ENCODE results near the gene NDFIP2. TPM values are rescaled to one million over a fixed set of nuclear protein-coding genes. Genes with fewer than 3 reads are reported as not detected.
"Not testable (repeated sequence)": the region's sequence is repeated elsewhere in the genome, so short reads cannot be mapped to it uniquely, and the experiment has no call there.

NDFIP2 gene
- total RNA-seq, 4 donors from 2014 or later = 78.6 to 83.2 (median 80.7) TPM

DNA sequence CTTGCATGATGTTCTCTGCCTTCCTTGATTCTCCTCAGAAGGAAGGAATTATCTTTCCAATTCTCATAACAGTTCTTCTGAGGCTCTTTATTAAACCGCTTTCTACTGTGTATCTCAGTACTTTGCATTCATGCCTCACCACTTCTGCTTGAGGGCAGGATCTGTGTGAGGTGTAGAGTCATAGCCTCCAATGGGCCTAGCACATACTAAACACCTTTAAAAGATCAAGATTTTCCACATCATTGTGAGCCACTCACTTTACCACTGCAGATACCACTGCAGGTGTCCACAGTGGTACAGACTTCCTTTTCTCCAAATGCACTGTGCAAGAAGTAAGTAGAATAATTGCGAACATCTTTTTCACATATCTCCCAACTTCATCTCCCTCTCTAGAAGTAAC is 76.7 kb downstream of the NDFIP2 start:
- no peak for DNase-seq (ENCODE audit: low spot score in 2 of 2)
- intact Hi-C loops (cut with DNase I; ENCODE audit: low total_unique reads) = no loop called here
- 100% methylated on average over 2 of the region's 2 CpGs for WGBS, 2 donors
- TF ChIP-seq POLR2A (IDR thresholded peaks at IDR 0.05) (no peak), CTCF (IDR thresholded peaks at IDR 0.05) (no peak)
- H3K4me3 ChIP-seq (ENCODE audit: low read depth, poor library complexity, severe bottlenecking) = no peak overlapping the region

DNA sequence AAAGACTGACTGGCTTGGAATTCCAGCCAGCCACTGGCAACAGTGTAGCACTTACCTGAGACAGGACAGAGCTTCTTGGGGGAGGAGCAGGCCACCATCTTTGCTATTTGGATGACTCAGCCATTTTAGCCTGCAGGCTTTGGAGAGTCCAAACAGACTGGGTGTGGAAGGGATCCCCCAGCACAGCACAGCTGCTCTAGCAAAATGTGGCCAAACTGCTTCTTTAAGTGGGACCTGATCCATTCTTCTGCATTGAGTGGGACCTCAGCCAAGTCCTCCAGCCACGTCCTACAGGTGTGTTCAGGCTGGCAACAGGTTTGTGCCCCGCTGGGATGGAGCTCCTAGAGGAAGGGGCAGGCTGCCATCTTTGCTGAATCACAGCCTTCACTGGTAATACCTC is 80.0 kb downstream of the NDFIP2 start:
- H3K4me3 ChIP-seq (ENCODE audit: low read depth, poor library complexity, severe bottlenecking) = no peak overlapping the region
- DNase-seq (ENCODE audit: low spot score in 2 of 2) = no peak
- intact Hi-C loops (cut with DNase I; ENCODE audit: low total_unique reads) = no loop called here
- WGBS, 2 donors = 58 to 83% methylated on average over 2 of the region's 2 CpGs
- TF ChIP-seq CTCF (IDR thresholded peaks at IDR 0.05) = no peak
- TF ChIP-seq POLR2A (IDR thresholded peaks at IDR 0.05) = no peak

- DNase-seq (ENCODE audit: low spot score in 2 of 2) = no peak
- no peak for TF ChIP-seq POLR2A (IDR thresholded peaks at IDR 0.05)
- TF ChIP-seq CTCF (IDR thresholded peaks at IDR 0.05) = no peak
- no peak overlapping the region for H3K4me3 ChIP-seq (ENCODE audit: low read depth, poor library complexity, severe bottlenecking)
- intact Hi-C loops (cut with DNase I; ENCODE audit: low total_unique reads) = no loop called here
These were observed 81.6 kb downstream of the NDFIP2 start for GRCh38 chr13:79562557-79562956.

DNA sequence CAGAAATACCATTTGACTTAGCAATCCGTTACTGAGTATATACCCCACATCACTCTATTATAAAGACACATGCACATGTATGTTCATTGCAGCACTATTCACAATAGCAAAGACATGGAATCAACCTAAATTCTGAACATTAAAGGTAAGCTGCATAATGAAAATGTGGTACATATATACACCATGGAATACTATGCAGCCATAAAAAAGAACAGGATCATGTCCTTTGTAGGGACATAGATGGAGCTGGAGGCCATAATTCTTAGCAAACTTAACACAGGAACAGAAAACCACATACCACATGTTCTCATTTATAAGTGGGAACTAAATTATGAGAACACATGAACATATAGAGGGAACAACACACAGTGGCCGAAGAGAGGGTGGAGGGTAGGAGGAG is 85.2 kb downstream of the NDFIP2 start:
- WGBS, 2 donors = 94 to 99% methylated on average over 2 of the region's 2 CpGs
- intact Hi-C loops (cut with DNase I; ENCODE audit: low total_unique reads) = no loop called here
- TF ChIP-seq POLR2A (IDR thresholded peaks at IDR 0.05) = no peak
- no peak for TF ChIP-seq CTCF (IDR thresholded peaks at IDR 0.05)
- H3K4me3 ChIP-seq (ENCODE audit: low read depth, poor library complexity, severe bottlenecking) = no peak overlapping the region
- no peak for DNase-seq (ENCODE audit: low spot score in 2 of 2)

DNA sequence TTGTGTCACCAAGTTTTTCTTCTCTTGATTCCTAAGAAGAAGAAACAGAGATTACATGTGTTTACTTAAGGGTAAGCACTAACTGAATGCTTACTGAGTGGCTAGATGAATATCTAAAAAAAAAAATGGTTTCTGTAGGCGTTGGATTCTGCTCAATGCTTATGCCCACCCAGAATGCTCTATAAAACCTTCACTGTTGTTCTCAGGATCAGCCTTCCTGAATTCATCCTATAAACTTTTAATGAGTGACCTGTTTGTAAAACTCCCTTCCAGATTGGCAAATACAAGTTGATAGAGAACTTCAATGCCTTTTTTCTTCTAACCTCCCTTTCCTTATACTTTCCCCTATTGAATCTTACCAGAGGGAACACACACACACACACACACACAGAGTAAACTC is 90.2 kb downstream of the NDFIP2 start:
- 56 to 59% methylated on average over 1 of the region's 1 CpG for WGBS, 2 donors

GRCh38 chr13:79573892-79574291 is 92.9 kb downstream of the NDFIP2 start:
- intact Hi-C loops (cut with DNase I; ENCODE audit: low total_unique reads); H3K4me3 ChIP-seq (ENCODE audit: low read depth, poor library complexity, severe bottlenecking); DNase-seq (ENCODE audit: low spot score in 2 of 2): not testable (repeated sequence)

More for the DNA sequence above, 90.2 kb downstream of the NDFIP2 start:
- no peak overlapping the region for H3K4me3 ChIP-seq (ENCODE audit: low read depth, poor library complexity, severe bottlenecking)
- TF ChIP-seq POLR2A (IDR thresholded peaks at IDR 0.05) (no peak), CTCF (IDR thresholded peaks at IDR 0.05) (no peak)
- intact Hi-C loops (cut with DNase I; ENCODE audit: low total_unique reads) = no loop called here
- no peak for DNase-seq (ENCODE audit: low spot score in 2 of 2)
